ENCODE data around the gene GNLY. TPM values are rescaled to one million over a fixed set of nuclear protein-coding genes. Genes with fewer than 3 reads are reported as not detected.

GNLY gene
- total and polyA plus RNA-seq, 2 of the 4 experiments (the other 2 are of a cell fraction) = not detected

GRCh38 chr2:85649201-85650190, 44.7 kb upstream of the GNLY start:
- Histone ChIP-seq H2AK5ac (ENCODE audit: low read depth, low read length) (peak overlapping the region; percentile 98), H3K56ac (ENCODE audit: extremely low read depth, insufficient read depth, low read length) (peak overlapping the region; percentile 73), H3K79me1 (ENCODE audit: low read depth in 1 of 2, low read length in 2 of 2) (peaks cover 11 to 24% of the 10 kb centered on the region in 2 experiments), H4K5ac (ENCODE audit: low read depth, low read length) (peak overlapping the region; percentile 87), H2BK15ac (ENCODE audit: low read depth, low read length) (peak overlapping the region; percentile 86; the same call in 2 of the 3 replicates), H3K18ac (ENCODE audit: low read depth, low read length) (peak overlapping the region; percentile 91), H2AFZ (replicated peaks; ENCODE audit: low read length, poor library complexity) (peak overlapping the region; percentile 28), H2BK20ac (ENCODE audit: low read depth, low read length) (peak overlapping the region; percentile 91), H3K14ac (replicated peaks; ENCODE audit: low read depth, low read length) (peak overlapping the region; percentile 91), H3K4ac (ENCODE audit: low read depth, low read length) (peak overlapping the region; percentile 97), H4K20me1 (ENCODE audit: insufficient read depth, low read length) (peaks cover 14% of the 10 kb centered on the region), H2BK120ac (ENCODE audit: low read depth, low read length) (peak overlapping the region; percentile 84), H3K4me2 (ENCODE audit: low read depth, low read length) (peak overlapping the region; percentile 76), H3K9me3 (ENCODE audit: control insufficient read depth, insufficient read depth, low read length) (no peaks in the 10 kb centered on the region), H3K4me3 (ENCODE audit: insufficient read depth, low read depth, low read length) (no peak overlapping the region), H3K9me1 (ENCODE audit: insufficient read depth, low read length) (peaks cover 21% of the 10 kb centered on the region), H2AK9ac (replicated peaks; ENCODE audit: low read depth, low read length, poor library complexity) (peak overlapping the region; percentile 43), H3K4me1 (ENCODE audit: control insufficient read depth, insufficient read depth, low read length) (peaks cover 27% of the 10 kb centered on the region), H4K8ac (ENCODE audit: low read depth in 2 of 2, low read length in 2 of 2) (peak overlapping the region; percentile 67 to 83), H3K27me3 (ENCODE audit: control insufficient read depth, insufficient read depth, low read length) (no peaks in the 10 kb centered on the region), H3K27ac (ENCODE audit: insufficient read depth, low read length) (peak overlapping the region; percentile 100), H2BK5ac (ENCODE audit: low read depth, low read length, poor library complexity, severe bottlenecking) (peak overlapping the region; percentile 96), H3K9ac (ENCODE audit: low read depth, low read length) (peak overlapping the region; percentile 37; the same call in 1 of the 2 replicates), H4K91ac (ENCODE audit: insufficient read depth, low read depth, low read length) (peak overlapping the region; percentile 94), H3K36me3 (ENCODE audit: control insufficient read depth, insufficient read depth, low read length) (peaks cover 45% of the 10 kb centered on the region), H3K23ac (ENCODE audit: low read depth, low read length) (peak overlapping the region; percentile 92)
- peak; percentile 41; the same call in 1 of the 2 replicates for TF ChIP-seq CEBPB (IDR thresholded peaks at IDR 0.05; ENCODE audit: low read depth, low read length)
- TF ChIP-seq CHD1 (IDR thresholded peaks at IDR 0.05; ENCODE audit: low read depth, low read length) = no peak
- TF ChIP-seq MXI1 (IDR thresholded peaks at IDR 0.05; ENCODE audit: borderline replicate concordance, low read depth, low read length) = no peak
- peak; percentile 40 for TF ChIP-seq BHLHE40 (IDR thresholded peaks at IDR 0.05; ENCODE audit: low read depth, low read length)
- no peak for TF ChIP-seq SMC3 (IDR thresholded peaks at IDR 0.05; ENCODE audit: low read depth, low read length)
- TF ChIP-seq FOS (IDR thresholded peaks at IDR 0.05; ENCODE audit: low read depth, low read length) = peak; percentile 70
- no peak for TF ChIP-seq NFE2L2 (IDR thresholded peaks at IDR 0.05; ENCODE audit: low read depth, low read length)
- dilution Hi-C loops (cut with HindIII; ENCODE audit: low sequenced_read_pairs, unreplicated experiment) = no loop called here
- in situ Hi-C loops (cut with MboI; ENCODE audit: low sequenced_read_pairs) = loop anchor here (5.0 kb wide), 1 partner anchor 58 kb away; no protein-coding TSS in a partner anchor
- DNase-seq (peak; percentile 79), ATAC-seq (ENCODE audit: low read depth) (peak; percentile 53)
- intact Hi-C loops (cut with micrococcal nuclease) = no loop called here
- CTCF ChIA-PET = interaction anchor here (0.6 to 3.9 kb wide), 10 partner anchors 9 to 164 kb away, joined by 3 to 31 read pairs (median 3); partner anchors contain the start of gene C2orf68
- POLR2A ChIA-PET (ENCODE audit: unreplicated experiment) = interaction anchor here (0.6 to 1.3 kb wide), 2 partner anchors 58 to 110 kb away, joined by 3 read pairs; no protein-coding TSS in a partner anchor
- 100% methylated on average over 1 of the region's 9 CpGs; no CpG with 5 or more reads in 1 of the 2 experiments for WGBS, 2 experiments (ENCODE audit: extremely low coverage in 2 of 2, insufficient read length in 1 of 2)
- BruUV-seq (replicated peaks) = no TSS peak

Data from IMR-90 (cell line).